NCI-H774 (cell line): ENCODE measurements around the gene PCDHA1.

Source experiments
- DNase-seq: peaks from one replicate; lab custom pipeline; 2025; lab: John Stamatoyannopoulos, UW

PCDHA1 gene

GRCh38 chr5:141042555-141042954 lies 256.6 kb downstream of the PCDHA1 start:
- DNase-seq: no peak

GRCh38 chr5:141050622-141051520 lies 264.9 kb downstream of the PCDHA1 start, which contains the start of gene PCDHB1:
PCDHB1 (plus strand) TSS chr5:141051374; CDS start chr5:141051471, 97 bp downstream.
- DNase-seq: peak; percentile 67

- DNase-seq: no peak
These were observed 265.6 kb downstream of the PCDHA1 start for GRCh38 chr5:141051521-141051866.
